Measurements from ENCODE around the gene TTLL12.

TTLL12 gene

DNA sequence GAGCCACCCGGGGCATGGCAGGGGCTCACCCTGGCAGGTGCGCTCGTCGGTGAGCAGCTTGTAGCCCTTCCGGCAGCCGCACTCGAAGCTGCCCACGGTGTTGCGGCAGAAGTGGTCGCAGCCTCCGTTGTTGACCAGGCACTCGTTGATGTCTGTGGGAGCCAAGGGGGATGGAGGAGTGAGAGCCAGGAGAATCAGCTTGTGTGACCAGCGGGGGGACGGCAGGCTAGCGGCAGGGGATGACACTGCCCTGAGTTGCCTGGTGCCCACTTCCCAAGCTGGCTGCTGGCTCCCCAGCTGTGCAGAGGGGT lies 44.7 kb upstream of the TTLL12 start:
- no peaks in the 10 kb centered on the region for H3K9me3 ChIP-seq
- H3K4me1 ChIP-seq: peaks cover 27% of the 10 kb centered on the region
- no peak overlapping the region for H3K4me3 ChIP-seq (ENCODE audit: low read depth, low read length)
- no peaks in the 10 kb centered on the region for H3K27me3 ChIP-seq
- no peak for TF ChIP-seq CTCF (IDR thresholded peaks at IDR 0.05; ENCODE audit: low read depth, low read length)
- no peak for DNase-seq
- H3K36me3 ChIP-seq: no peaks in the 10 kb centered on the region

GRCh38 chr22:43230971-43231723 lies 44.2 kb upstream of the TTLL12 start:
- peaks cover 28% of the 10 kb centered on the region for H3K4me1 ChIP-seq
- no peak overlapping the region for H3K4me3 ChIP-seq (ENCODE audit: low read depth, low read length)

DNA sequence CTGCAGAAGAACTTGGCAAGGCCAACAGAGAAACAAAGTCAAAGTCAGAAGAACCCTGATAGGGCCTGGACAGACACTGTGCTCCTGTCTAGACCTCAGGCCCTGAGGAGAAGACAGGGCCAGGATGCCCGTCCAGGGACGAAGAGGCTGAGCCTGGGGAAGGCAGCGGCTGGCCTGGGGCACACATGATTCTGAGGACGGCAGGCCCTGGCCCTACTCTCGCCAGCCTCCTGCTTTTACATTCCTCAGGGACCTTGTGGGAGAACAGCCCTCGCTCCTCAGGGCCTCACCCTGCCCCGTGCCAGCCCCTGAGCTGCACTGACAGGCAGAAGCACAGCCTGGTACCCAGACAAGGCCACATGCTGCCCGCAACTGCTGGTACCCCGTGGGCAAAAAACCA lies 43.6 kb upstream of the TTLL12 start:
- Histone ChIP-seq H3K27me3 (no peaks in the 10 kb centered on the region), H3K4me3 (ENCODE audit: low read depth, low read length) (no peak overlapping the region), H3K36me3 (no peaks in the 10 kb centered on the region), H3K4me1 (peaks cover 25% of the 10 kb centered on the region), H3K9me3 (no peaks in the 10 kb centered on the region)
- no peak for TF ChIP-seq CTCF (IDR thresholded peaks at IDR 0.05; ENCODE audit: low read depth, low read length)
- no peak for DNase-seq

More at GRCh38 chr22:43230971-43231723, 44.2 kb upstream of the TTLL12 start:
- DNase-seq: peak; percentile 82
- peak; percentile 96 for TF ChIP-seq CTCF (IDR thresholded peaks at IDR 0.05; ENCODE audit: low read depth, low read length)
- H3K9me3 ChIP-seq: no peaks in the 10 kb centered on the region
- no peaks in the 10 kb centered on the region for H3K27me3 ChIP-seq
- H3K36me3 ChIP-seq: no peaks in the 10 kb centered on the region

DNA sequence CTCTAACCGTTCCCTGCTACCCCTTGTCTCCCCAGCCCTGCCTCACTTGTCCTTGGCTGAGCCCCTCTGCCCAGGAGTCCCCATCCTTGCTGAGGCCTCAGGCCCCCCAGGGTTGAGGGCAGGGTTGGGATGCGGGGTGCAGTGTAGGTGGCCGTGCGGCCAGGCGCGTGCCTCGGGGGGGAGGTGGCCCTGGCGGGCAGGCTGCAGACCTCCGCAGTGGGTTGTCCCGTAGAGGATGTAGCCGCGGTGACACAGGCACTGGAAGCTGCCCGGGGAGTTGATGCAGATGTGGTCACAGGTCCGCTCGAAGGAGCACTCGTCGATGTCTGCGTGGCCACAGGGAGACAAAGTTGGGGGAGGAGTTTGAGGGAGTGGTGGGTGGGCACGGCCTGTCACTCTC lies 41.9 kb upstream of the TTLL12 start:
- Histone ChIP-seq H3K27me3 (no peaks in the 10 kb centered on the region), H3K4me3 (ENCODE audit: low read depth, low read length) (no peak overlapping the region), H3K36me3 (no peaks in the 10 kb centered on the region), H3K9me3 (no peaks in the 10 kb centered on the region), H3K4me1 (peaks cover 13% of the 10 kb centered on the region)
- DNase-seq: no peak
- TF ChIP-seq CTCF (IDR thresholded peaks at IDR 0.05; ENCODE audit: low read depth, low read length): no peak

GRCh38 chr22:43228330-43228729 lies 41.4 kb upstream of the TTLL12 start:
- Histone ChIP-seq H3K36me3 (no peaks in the 10 kb centered on the region), H3K27me3 (no peaks in the 10 kb centered on the region), H3K4me3 (ENCODE audit: low read depth, low read length) (no peak overlapping the region), H3K4me1 (peaks cover 13% of the 10 kb centered on the region), H3K9me3 (no peaks in the 10 kb centered on the region)
- DNase-seq: peak; percentile 81
- peak; percentile 79 for TF ChIP-seq CTCF (IDR thresholded peaks at IDR 0.05; ENCODE audit: low read depth, low read length)

DNA sequence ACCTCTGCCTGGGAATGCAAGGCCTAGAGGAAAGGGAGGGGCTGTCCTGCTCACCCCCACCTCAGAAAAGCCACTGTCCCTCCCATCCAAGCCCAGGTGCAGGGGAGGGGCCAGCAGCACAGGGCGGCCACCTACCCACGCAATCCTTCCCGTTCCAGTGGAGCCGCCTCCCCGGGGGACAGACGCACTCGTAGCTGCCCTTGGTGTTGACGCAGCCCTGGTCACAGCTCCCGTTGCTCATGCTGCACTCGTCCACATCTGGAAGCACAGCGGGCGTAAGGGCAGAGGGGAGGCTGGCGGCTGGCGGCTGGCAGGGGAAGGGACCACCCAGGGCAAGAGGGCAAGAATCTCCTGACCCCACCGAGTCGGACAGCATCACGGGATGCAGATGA lies 40.3 kb upstream of the TTLL12 start:
- no peak for TF ChIP-seq CTCF (IDR thresholded peaks at IDR 0.05; ENCODE audit: low read depth, low read length)
- no peaks in the 10 kb centered on the region for H3K9me3 ChIP-seq
- peaks cover 21% of the 10 kb centered on the region for H3K4me1 ChIP-seq
- H3K4me3 ChIP-seq (ENCODE audit: low read depth, low read length): no peak overlapping the region
- DNase-seq: no peak
- no peaks in the 10 kb centered on the region for H3K27me3 ChIP-seq
- no peaks in the 10 kb centered on the region for H3K36me3 ChIP-seq

Data from BE2C (cell line).